B cell (primary cell): ENCODE measurements around the gene PRDM11. TPM values are rescaled to one million over a fixed set of nuclear protein-coding genes. Genes with fewer than 3 reads are reported as not detected.

Experiments
- ATAC-seq: fragments of 200-7000 bp; cut with Tn5 transposase; one replicate; pipeline ENCODE4 v1.10.0; 2021; ENCODE audit warnings: low read depth, mild to moderate bottlenecking, moderate number of reproducible peaks, moderate library complexity
- CTCF ChIA-PET: fragments of 350-600 bp; sonication (Branson Sonifier 250); formaldehyde crosslinking; loops from one replicate; lab custom pipeline; 2021; ENCODE audit warnings: antibody characterized with exemption, inconsistent platforms; lab: Charles Lee
- POLR2A ChIA-PET: fragments of 350-600 bp; sonication (Branson Sonifier 250); formaldehyde crosslinking; loops from one replicate; lab custom pipeline; 2021; ENCODE audit warnings: antibody characterized with exemption; lab: Charles Lee
- DNase-seq: peaks from one replicate; pipeline ENCODE4 v3.0.0; 2013
- H2AFZ ChIP-seq: 2 replicates; pipeline ENCODE4 v1.6.1; 2012; ENCODE audit warnings: mild to moderate bottlenecking, low read depth, low read length; ENCODE audit not compliant: insufficient read depth, poor library complexity, severe bottlenecking
- H3K27ac ChIP-seq, 2 donors: 1 replicate in 1 of 2; 2 replicates in 1 of 2; pipeline ENCODE4 v1.5.1; 2012 to 2013; ENCODE audit warnings: low read length in 2 of 2, mild to moderate bottlenecking in 2 of 2, moderate library complexity in 1 of 2
- H3K27me3 ChIP-seq, 4 experiments: fragments of 200-600 bp in 1 of 4; sonication (generic) in 1 of 4; replicated peaks in 1 of 4; 1 replicate in 2 of 4; 2 replicates in 2 of 4; pipeline versions ENCODE4 v1.6.1 to v1.7.0; 2013 to 2016; ENCODE audit warnings: low read length in 3 of 4, mild to moderate bottlenecking in 2 of 4, mixed read lengths in 1 of 4, moderate library complexity in 1 of 4; ENCODE audit not compliant: insufficient read depth in 4 of 4, control insufficient read depth in 3 of 4; ENCODE audit errors: control extremely low read depth in 1 of 4
- H3K36me3 ChIP-seq, 2 experiments: replicated peaks in 1 of 2; 1 replicate in 1 of 2; 2 replicates in 1 of 2; pipeline versions ENCODE4 v1.6.1 to v1.7.1; 2013; ENCODE audit warnings: low read length in 1 of 2; ENCODE audit not compliant: insufficient read depth in 2 of 2, control insufficient read depth in 1 of 2; ENCODE audit errors: control extremely low read depth in 1 of 2, extremely low read depth in 1 of 2
- H3K4me1 ChIP-seq, 2 donors: fragments of 200-600 bp in 1 of 2; sonication (generic) in 1 of 2; 1 replicate in 1 of 2; 2 replicates in 1 of 2; pipeline versions ENCODE4 v1.5.1 to v1.6.1; 2013 to 2017; ENCODE audit warnings: low read length in 2 of 2; ENCODE audit not compliant: control insufficient read depth in 2 of 2, insufficient read depth in 2 of 2
- H3K4me2 ChIP-seq: replicated peaks from 2 replicates; pipeline ENCODE3; 2012; ENCODE audit warnings: mild to moderate bottlenecking, low read depth, low read length; ENCODE audit not compliant: poor library complexity, severe bottlenecking
- H3K4me3 ChIP-seq, 5 experiments: fragments of 200-600 bp in 1 of 5; sonication (generic) in 1 of 5; 1 replicate in 3 of 5; 2 replicates in 2 of 5; pipeline versions ENCODE4 v1.5.1 to v1.7.0; 2011 to 2016; ENCODE audit warnings: low read length in 4 of 5, mild to moderate bottlenecking in 4 of 5, low read depth in 2 of 5, control low read depth in 1 of 5, moderate library complexity in 1 of 5; ENCODE audit not compliant: insufficient read depth in 1 of 5; ENCODE audit errors: control extremely low read depth in 1 of 5, extremely low read depth in 1 of 5
- H3K79me2 ChIP-seq: fragments of 200-600 bp; sonication (generic); one replicate; pipeline ENCODE4 v1.6.0; 2016; ENCODE audit warnings: low read length; ENCODE audit not compliant: control insufficient read depth, insufficient read depth
- H3K9ac ChIP-seq: fragments of 200-600 bp; sonication (generic); 2 replicates; pipeline ENCODE4 v1.6.1; 2017; ENCODE audit warnings: mild to moderate bottlenecking, low read length, moderate library complexity
- H3K9me3 ChIP-seq, 3 donors: one replicate each; pipeline versions ENCODE4 v1.6.1 to v1.7.1; 2013; ENCODE audit warnings: low read length in 2 of 3; ENCODE audit not compliant: control insufficient read depth in 2 of 3, insufficient read depth in 1 of 3; ENCODE audit errors: control extremely low read depth in 1 of 3
- H4K20me1 ChIP-seq: 2 replicates; pipeline ENCODE4 v1.6.0; 2012; ENCODE audit warnings: mild to moderate bottlenecking, low read length; ENCODE audit not compliant: insufficient read depth, control insufficient read depth, poor library complexity, severe bottlenecking
- H3K27ac Mint-ChIP-seq: one replicate; pipeline ENCODE4 v1.8.0; 2021; ENCODE audit warnings: mixed read lengths
- H3K27me3 Mint-ChIP-seq: one replicate; pipeline ENCODE4 v1.8.0; 2021; ENCODE audit warnings: mixed read lengths
- H3K4me1 Mint-ChIP-seq: one replicate; pipeline ENCODE4 v1.8.0; 2021; ENCODE audit warnings: mixed read lengths
- H3K4me3 Mint-ChIP-seq: one replicate; pipeline ENCODE4 v1.8.0; 2021; ENCODE audit warnings: mixed read lengths
- H3K9me3 Mint-ChIP-seq: one replicate; pipeline ENCODE4 v1.8.0; 2022; ENCODE audit warnings: mixed read lengths; ENCODE audit not compliant: insufficient read depth
- CTCF ChIP-seq: fragments of 200-600 bp; IDR thresholded peaks from one replicate; pipeline ENCODE4 v1.8.0; 2022; ENCODE audit warnings: antibody characterized with exemption, mild to moderate bottlenecking
- EZH2 ChIP-seq: IDR thresholded peaks from 2 replicates; pipeline ENCODE4 v1.6.1; 2012; ENCODE audit warnings: borderline replicate concordance, low read depth, mild to moderate bottlenecking, moderate library complexity, low read length; ENCODE audit not compliant: insufficient read depth, poor library complexity, severe bottlenecking
- WGBS: methylation state at CpG from one replicate; pipeline ENCODE4 v1.1.5; 2013; ENCODE audit warnings: missing lambda C conversion rate; ENCODE audit not compliant: insufficient coverage; 5-methylcytosine and 5-hydroxymethylcytosine counted together
- intact Hi-C: fragments of 100-400 bp; cut with micrococcal nuclease; formaldehyde crosslinking; loops from one replicate; pipeline ENCODE4 v1.10.0; 2022
- polyA plus RNA-seq: library from polyadenylated mRNA; depleted of rRNA; stranded (reverse); fragments of >200 nt; gene quantifications from 2 replicates; pipeline ENCODE4 v1.2.3, GENCODE V29; 2012
- total RNA-seq, 2 donors: library from RNA; stranded (reverse); fragments of 120-200 nt in 1 of 2; gene quantifications; 1 replicate in 1 of 2; 2 replicates in 1 of 2; pipeline versions ENCODE4 v1.2.3 to v1.2.4, GENCODE V29; 2013 to 2022

Gene PRDM11
- total and polyA plus RNA-seq, 2 donors (not counting 1 experiment from before 2014, with no cell fraction given): 9.5 to 26.2 TPM

DNA sequence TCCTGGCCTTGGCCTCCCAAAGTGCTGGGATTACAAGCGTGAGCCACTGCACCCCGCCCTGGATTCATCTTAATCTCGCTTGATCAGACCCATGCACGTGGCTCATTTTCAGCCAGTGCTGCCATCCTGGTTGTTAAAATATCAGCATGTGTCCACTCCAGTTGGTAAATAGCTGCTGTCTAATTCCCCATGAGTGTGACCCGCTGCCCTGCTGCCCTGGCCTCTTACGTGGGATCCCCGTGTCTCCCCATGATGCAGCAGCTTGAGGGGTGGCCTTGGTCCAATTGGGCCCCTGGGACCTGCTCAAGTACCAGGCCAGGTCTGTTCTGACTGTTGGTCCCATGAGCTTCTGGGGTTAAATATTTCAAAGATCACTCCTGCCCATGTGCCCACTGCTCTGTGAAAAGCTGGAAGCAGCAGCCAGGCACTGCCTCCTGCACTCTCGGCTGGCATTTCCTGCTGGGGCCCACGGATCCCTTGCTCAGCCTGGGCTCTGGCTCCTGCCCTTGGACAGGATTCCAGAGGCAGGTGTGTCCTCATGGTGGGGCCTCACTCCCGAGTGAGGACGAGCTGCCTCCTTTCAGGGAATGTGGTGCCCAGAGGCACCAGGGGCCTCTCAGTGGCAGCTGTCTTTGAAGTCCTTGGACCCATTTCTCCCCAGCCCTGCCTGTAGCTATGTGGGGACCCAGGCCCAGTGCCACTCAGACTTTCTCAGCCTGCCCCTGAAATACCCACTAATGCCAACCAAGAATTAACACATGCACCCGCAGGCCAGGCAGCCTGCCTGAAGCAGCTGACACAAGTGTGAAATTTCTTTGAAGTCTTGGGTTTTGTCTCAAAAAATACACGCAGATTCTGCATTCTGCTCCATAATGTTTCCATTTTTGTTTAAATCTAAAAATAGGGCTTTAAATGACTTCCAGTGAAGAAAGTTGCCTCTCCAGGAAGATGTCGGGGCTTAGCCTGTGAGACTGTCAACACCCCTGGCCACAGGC, 38.1 kb upstream of the PRDM11 start:
- no peak for ATAC-seq
- WGBS: 90% methylated on average over 12 of the region's 14 CpGs
- H3K9me3 ChIP-seq: no peaks in the 10 kb centered on the region
- H3K4me1 ChIP-seq: peaks cover 0 to 9% of the 10 kb centered on the region in 2 donors
- no peaks in the 10 kb centered on the region for H3K9me3 Mint-ChIP-seq
- H4K20me1 ChIP-seq: no peaks in the 10 kb centered on the region
- TF ChIP-seq EZH2 (no peak), CTCF (no peak)
- H3K27ac Mint-ChIP-seq: no peak overlapping the region
- H3K36me3 ChIP-seq: no peaks in the 10 kb centered on the region
- ChIA-PET POLR2A (interaction anchor here (0.6 kb wide), 1 partner anchor 577 kb away, joined by 3 read pairs; no protein-coding TSS in a partner anchor), CTCF (interaction anchor here (1.0 to 30.6 kb wide), 13 partner anchors 9 to 228 kb away, joined by 3 to 1701 read pairs (median 3); no protein-coding TSS in a partner anchor)
- H3K4me3 Mint-ChIP-seq: no peak overlapping the region
- H3K4me1 Mint-ChIP-seq: peaks cover 2% of the 10 kb centered on the region
- H2AFZ ChIP-seq: no peak overlapping the region
- H3K27me3 Mint-ChIP-seq: peaks cover 39% of the 10 kb centered on the region
- H3K9ac ChIP-seq: no peak overlapping the region
- intact Hi-C loops: loop anchor here (10.0 kb wide), 1 partner anchor 824 kb away; no protein-coding TSS in a partner anchor
- H3K79me2 ChIP-seq: no peaks in the 10 kb centered on the region
- H3K27me3 ChIP-seq: peaks cover 0 to 13% (median 4%) of the 10 kb centered on the region in 4 experiments
- no peak overlapping the region for H3K4me2 ChIP-seq
- no peak overlapping the region for H3K27ac ChIP-seq
- DNase-seq: peak; percentile 13
- H3K4me3 ChIP-seq: no peak overlapping the region
